CD4-positive, alpha-beta T cell treated with Interleukin-12 subunit alpha and Interleukin-12 subunit beta, for 1 hour (primary cell): ENCODE data around the gene KCNK6.
"Not testable (repeated sequence)": the region's sequence is repeated elsewhere in the genome, so short reads cannot be mapped to it uniquely, and the experiment has no call there.

ENCODE experiments used
- DNase-seq: peaks from one replicate; pipeline ENCODE4 v3.0.0-alpha.2; 2020

The KCNK6 gene

GRCh38 chr19:38326591-38326990 is 6.9 kb downstream of the KCNK6 start:
- DNase-seq: no peak

GRCh38 chr19:38329651-38330050 is 10.0 kb downstream of the KCNK6 start:
- no peak for DNase-seq

GRCh38 chr19:38331728-38332127 is 12.1 kb downstream of the KCNK6 start:
- DNase-seq: no peak

- no peak for DNase-seq
Measured at GRCh38 chr19:38333245-38333644, 13.6 kb downstream of the KCNK6 start.

GRCh38 chr19:38335949-38336637 is 16.4 kb downstream of the KCNK6 start:
- peak; percentile 95 for DNase-seq

GRCh38 chr19:38336638-38337359 is 17.2 kb downstream of the KCNK6 start:
- DNase-seq: peak; percentile 97

- DNase-seq: no peak
Measured at GRCh38 chr19:38337360-38337653, 17.7 kb downstream of the KCNK6 start.

- not testable (repeated sequence) for DNase-seq
Measured at GRCh38 chr19:38339011-38339410, 19.4 kb downstream of the KCNK6 start.

- no peak for DNase-seq
Measured at GRCh38 chr19:38340927-38341326, 21.3 kb downstream of the KCNK6 start.

GRCh38 chr19:38346837-38347236 is 27.2 kb downstream of the KCNK6 start:
- no peak for DNase-seq

GRCh38 chr19:38350883-38351282 is 31.2 kb downstream of the KCNK6 start:
- DNase-seq: no peak

- no peak for DNase-seq
Measured at GRCh38 chr19:38351865-38352395, 32.3 kb downstream of the KCNK6 start.

- DNase-seq: no peak
Measured at GRCh38 chr19:38352611-38353010, 33.0 kb downstream of the KCNK6 start.

GRCh38 chr19:38355728-38356725 is 36.4 kb downstream of the KCNK6 start:
- no peak for DNase-seq

GRCh38 chr19:38358071-38358470 is 38.4 kb downstream of the KCNK6 start:
- no peak for DNase-seq

- DNase-seq: no peak
Measured at GRCh38 chr19:38359242-38360021, 39.8 kb downstream of the KCNK6 start.

- no peak for DNase-seq
Measured at GRCh38 chr19:38360351-38360750, 40.7 kb downstream of the KCNK6 start.

- no peak for DNase-seq
Measured at GRCh38 chr19:38360839-38361631, 41.4 kb downstream of the KCNK6 start.

GRCh38 chr19:38361633-38362075 is 42.0 kb downstream of the KCNK6 start:
- DNase-seq: peak; percentile 67

- DNase-seq: peak; percentile 76
Measured at GRCh38 chr19:38362076-38362945, 42.7 kb downstream of the KCNK6 start.
